ENCODE data around the gene TLL1. TPM values are rescaled to one million over a fixed set of nuclear protein-coding genes. Genes with fewer than 3 reads are reported as not detected.

TLL1 gene
- total RNA-seq, 4 donors from 2014 or later: 0.62 to 2.3 (median 1.1) TPM

DNA sequence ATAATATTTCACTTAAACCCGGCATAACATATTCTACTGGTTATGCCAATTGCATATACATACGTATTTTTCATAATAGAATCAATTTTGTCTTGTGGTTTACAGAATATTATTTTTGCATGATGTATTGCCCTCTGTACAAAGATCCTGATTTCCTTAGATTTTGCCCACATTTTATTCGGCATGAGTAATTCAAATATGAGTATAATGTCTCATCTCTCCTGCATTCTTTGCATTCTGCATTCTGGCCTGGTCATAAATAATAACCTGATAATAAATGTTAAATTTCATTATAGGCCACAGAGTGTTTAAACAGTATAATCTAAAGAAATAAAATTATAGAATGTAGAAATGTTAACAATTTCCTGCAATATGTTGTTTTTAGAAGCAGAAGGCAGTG, 205.3 kb downstream of the TLL1 start:
- ATAC-seq: no peak
- Histone ChIP-seq H3K27ac (no peak overlapping the region), H3K36me3 (no peaks in the 10 kb centered on the region), H3K9me3 (no peaks in the 10 kb centered on the region), H3K27me3 (no peaks in the 10 kb centered on the region), H3K4me3 (no peak overlapping the region), H3K4me1 (no peaks in the 10 kb centered on the region)
- intact Hi-C loops (cut with DNase I; ENCODE audit: low total_unique reads) (no loop called here), in situ Hi-C loops (cut with MboI; ENCODE audit: low sequenced_read_pairs in 4 of 4) (loop anchor here in 1 of 4 donors (25.0 kb wide), 1 partner anchor 941 kb away; no protein-coding TSS in a partner anchor)
- DNase-seq: no peak
- TF ChIP-seq POLR2A (IDR thresholded peaks at IDR 0.05): no peak

DNA sequence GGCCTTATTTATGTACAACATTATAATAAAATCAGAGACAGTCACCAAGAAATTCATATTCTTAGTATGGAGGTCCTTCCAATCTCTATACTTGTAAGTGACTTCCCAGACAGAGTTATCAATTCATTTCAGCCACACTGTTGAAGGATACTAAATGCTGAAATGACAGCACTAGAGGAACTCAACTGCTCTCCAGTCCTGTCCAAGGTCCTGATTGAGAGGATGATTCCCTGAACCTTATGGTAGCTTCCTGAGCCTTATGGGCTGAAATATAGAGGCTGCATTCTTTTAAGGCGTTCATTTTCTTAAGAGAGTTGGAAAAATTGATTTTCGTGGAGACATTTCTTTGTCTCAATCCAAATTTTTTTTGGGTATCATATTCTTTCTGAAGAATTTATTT, 205.9 kb downstream of the TLL1 start:
- ATAC-seq (no peak), DNase-seq (no peak)
- Histone ChIP-seq H3K4me1 (no peaks in the 10 kb centered on the region), H3K36me3 (no peaks in the 10 kb centered on the region), H3K4me3 (no peak overlapping the region), H3K9me3 (no peaks in the 10 kb centered on the region), H3K27ac (no peak overlapping the region), H3K27me3 (no peaks in the 10 kb centered on the region)
- TF ChIP-seq CTCF (IDR thresholded peaks at IDR 0.05 in 4 of 5, conservative IDR thresholded peaks at IDR 0.05 in 1 of 5) (no peak), POLR2A (IDR thresholded peaks at IDR 0.05) (no peak)
- intact Hi-C loops (cut with DNase I; ENCODE audit: low total_unique reads): no loop called here
- in situ Hi-C loops (cut with MboI; ENCODE audit: low sequenced_read_pairs in 4 of 4): loop anchor here in 1 of 4 donors (25.0 kb wide), 1 partner anchor 942 kb away; no protein-coding TSS in a partner anchor

GRCh38 chr4:166087569-166087968, 214.5 kb downstream of the TLL1 start:
- Histone ChIP-seq H3K27ac (no peak overlapping the region), H3K36me3 (no peaks in the 10 kb centered on the region), H3K9me3 (no peaks in the 10 kb centered on the region), H3K4me3 (no peak overlapping the region), H3K27me3 (no peaks in the 10 kb centered on the region), H3K4me1 (no peaks in the 10 kb centered on the region)
- intact Hi-C loops (cut with DNase I; ENCODE audit: low total_unique reads) (no loop called here), in situ Hi-C loops (cut with MboI; ENCODE audit: low sequenced_read_pairs in 4 of 4) (loop anchor here in 1 of 4 donors (25.0 kb wide), 1 partner anchor 950 kb away; no protein-coding TSS in a partner anchor)
- DNase-seq (no peak), ATAC-seq (no peak)
- TF ChIP-seq POLR2A (IDR thresholded peaks at IDR 0.05) (no peak), CTCF (IDR thresholded peaks at IDR 0.05 in 4 of 5, conservative IDR thresholded peaks at IDR 0.05 in 1 of 5) (no peak)

DNA sequence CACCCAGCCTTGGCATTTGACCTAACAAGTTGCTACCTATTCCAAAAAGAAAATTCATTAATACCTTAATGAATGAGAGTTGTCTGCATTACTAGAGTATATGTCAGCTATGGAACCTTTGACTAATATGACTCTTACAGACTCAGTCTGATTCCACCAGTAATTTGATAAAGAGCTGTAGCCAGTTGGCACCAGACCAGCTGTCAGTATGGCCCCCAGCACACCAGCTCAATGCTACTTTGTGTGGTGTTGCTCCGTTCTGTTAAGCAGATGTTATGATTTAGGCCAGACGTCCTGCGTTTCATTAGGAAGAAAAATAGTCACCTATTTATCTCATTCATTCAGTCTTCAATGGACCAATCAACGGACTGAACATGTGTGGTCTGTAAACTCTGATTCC, 215.5 kb downstream of the TLL1 start:
- H3K27me3 ChIP-seq: no peaks in the 10 kb centered on the region
- TF ChIP-seq POLR2A (IDR thresholded peaks at IDR 0.05) (no peak), CTCF (IDR thresholded peaks at IDR 0.05 in 4 of 5, conservative IDR thresholded peaks at IDR 0.05 in 1 of 5) (no peak)
- H3K4me3 ChIP-seq: no peak overlapping the region
- in situ Hi-C loops (cut with MboI; ENCODE audit: low sequenced_read_pairs in 4 of 4): loop anchor here in 1 of 4 donors (25.0 kb wide), 1 partner anchor 951 kb away; no protein-coding TSS in a partner anchor
- H3K9me3 ChIP-seq: no peaks in the 10 kb centered on the region
- H3K27ac ChIP-seq: no peak overlapping the region
- DNase-seq (no peak), ATAC-seq (no peak)
- intact Hi-C loops (cut with DNase I; ENCODE audit: low total_unique reads): no loop called here
- H3K36me3 ChIP-seq: no peaks in the 10 kb centered on the region
- no peaks in the 10 kb centered on the region for H3K4me1 ChIP-seq

DNA sequence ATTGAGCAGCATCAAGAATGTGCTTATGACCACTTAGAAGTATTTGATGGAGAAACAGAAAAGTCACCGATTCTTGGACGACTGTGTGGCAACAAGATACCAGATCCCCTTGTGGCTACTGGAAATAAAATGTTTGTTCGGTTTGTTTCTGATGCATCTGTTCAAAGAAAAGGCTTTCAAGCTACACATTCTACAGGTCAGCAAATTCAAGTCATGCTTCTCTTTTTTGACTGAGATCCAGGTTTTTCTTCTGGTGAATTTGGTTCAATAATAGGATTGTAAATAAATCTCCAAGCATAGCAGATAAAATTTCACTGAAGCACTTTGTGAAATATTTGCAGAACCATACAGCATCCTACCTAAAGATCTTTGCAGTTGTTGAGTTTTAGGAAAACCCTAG, 218.1 kb downstream of the TLL1 start:
- Histone ChIP-seq H3K27ac (no peak overlapping the region), H3K9me3 (no peaks in the 10 kb centered on the region), H3K4me3 (no peak overlapping the region), H3K4me1 (no peaks in the 10 kb centered on the region), H3K36me3 (no peaks in the 10 kb centered on the region), H3K27me3 (no peaks in the 10 kb centered on the region)
- intact Hi-C loops (cut with DNase I; ENCODE audit: low total_unique reads): loop anchor here (5.0 kb wide), 1 partner anchor 599 kb away; no protein-coding TSS in a partner anchor
- no peak for DNase-seq
- ATAC-seq: no peak
- in situ Hi-C loops (cut with MboI; ENCODE audit: low sequenced_read_pairs in 4 of 4): loop anchor here in 3 of 4 donors (5.0 to 25.0 kb wide), 3 partner anchors 549 to 954 kb away; no protein-coding TSS in a partner anchor
- TF ChIP-seq POLR2A (IDR thresholded peaks at IDR 0.05) (no peak), CTCF (IDR thresholded peaks at IDR 0.05 in 4 of 5, conservative IDR thresholded peaks at IDR 0.05 in 1 of 5) (no peak)

Measured in gastrocnemius medialis (tissue), 4 donors.